H9 (cell line): ENCODE data around the gene TFIP11. TPM values are rescaled to one million over a fixed set of nuclear protein-coding genes. Genes with fewer than 3 reads are reported as not detected.
A peak's percentile ranks its signal among the peaks of the same experiment; 100 is the strongest.

Experiments
- DNase-seq: peaks from one replicate; pipeline ENCODE4 v3.0.0-alpha.2; 2017
- H2AFZ ChIP-seq: one replicate; pipeline ENCODE4 v1.6.1; 2013; ENCODE audit warnings: mild to moderate bottlenecking, low read length, control low read depth, moderate library complexity
- H2AK5ac ChIP-seq: 2 replicates; pipeline ENCODE4 v1.6.1; 2013; ENCODE audit warnings: low read length, control low read depth, mixed read lengths; ENCODE audit not compliant: insufficient read length
- H2BK120ac ChIP-seq: one replicate; pipeline ENCODE4 v1.6.1; 2013; ENCODE audit warnings: low read depth, mild to moderate bottlenecking, low read length, control low read depth, inconsistent platforms; ENCODE audit not compliant: poor library complexity, severe bottlenecking
- H2BK12ac ChIP-seq: 2 replicates; pipeline ENCODE4 v1.6.1; 2013; ENCODE audit warnings: low read length, control low read depth, mixed read lengths, low read depth; ENCODE audit not compliant: insufficient read length
- H2BK15ac ChIP-seq: 2 replicates; pipeline ENCODE4 v1.6.1; 2013; ENCODE audit warnings: low read depth, low read length, control low read depth
- H2BK20ac ChIP-seq: one replicate; pipeline ENCODE4 v1.6.1; 2013; ENCODE audit warnings: low read depth, mild to moderate bottlenecking, low read length, control low read depth, inconsistent platforms; ENCODE audit not compliant: poor library complexity, severe bottlenecking
- H2BK5ac ChIP-seq: 2 replicates; pipeline ENCODE4 v1.6.1; 2013; ENCODE audit warnings: low read length, control low read depth, mixed read lengths; ENCODE audit not compliant: insufficient read length
- H3K14ac ChIP-seq: 2 replicates; pipeline ENCODE4 v1.6.1; 2013; ENCODE audit warnings: low read length, control low read depth; ENCODE audit not compliant: insufficient read depth
- H3K18ac ChIP-seq: 2 replicates; pipeline ENCODE4 v1.6.1; 2013; ENCODE audit warnings: low read depth, mild to moderate bottlenecking, mixed read lengths, low read length, control low read depth; ENCODE audit not compliant: insufficient read length
- H3K23ac ChIP-seq: 2 replicates; pipeline ENCODE4 v1.6.1; 2013; ENCODE audit warnings: low read length, control low read depth, mixed read lengths, low read depth; ENCODE audit not compliant: insufficient read length
- H3K23me2 ChIP-seq: 2 replicates; pipeline ENCODE4 v1.6.1; 2013; ENCODE audit warnings: low read depth, mild to moderate bottlenecking, mixed read lengths, low read length, control low read depth; ENCODE audit not compliant: insufficient read length, poor library complexity, severe bottlenecking
- H3K27ac ChIP-seq: 2 replicates; pipeline ENCODE4 v1.5.1; 2013; ENCODE audit warnings: low read length, control low read depth, mixed read lengths, low read depth; ENCODE audit not compliant: insufficient read length
- H3K27me3 ChIP-seq: 2 replicates; pipeline ENCODE4 v1.6.1; 2013; ENCODE audit warnings: low read length, control low read depth, inconsistent platforms; ENCODE audit not compliant: insufficient read depth
- H3K4ac ChIP-seq: 2 replicates; pipeline ENCODE4 v1.6.1; 2013; ENCODE audit warnings: low read depth, mild to moderate bottlenecking, control low read depth, inconsistent platforms, low read length, moderate library complexity
- H3K4me1 ChIP-seq: 2 replicates; pipeline ENCODE4 v1.6.1; 2013; ENCODE audit warnings: low read length, control low read depth, inconsistent platforms; ENCODE audit not compliant: insufficient read depth
- H3K4me2 ChIP-seq: 2 replicates; pipeline ENCODE4 v1.6.1; 2013; ENCODE audit warnings: low read length, control low read depth, mixed read lengths; ENCODE audit not compliant: insufficient read length, insufficient read depth
- H3K56ac ChIP-seq: 2 replicates; pipeline ENCODE4 v1.6.1; 2013; ENCODE audit warnings: low read depth, mild to moderate bottlenecking, mixed read lengths, low read length, control low read depth; ENCODE audit not compliant: insufficient read length
- H3K79me1 ChIP-seq: 2 replicates; pipeline ENCODE4 v1.6.1; 2013; ENCODE audit warnings: low read depth, mild to moderate bottlenecking, moderate library complexity, low read length, control low read depth, inconsistent platforms; ENCODE audit not compliant: insufficient read depth, poor library complexity, severe bottlenecking
- H3K79me2 ChIP-seq: 2 replicates; pipeline ENCODE4 v1.6.1; 2013; ENCODE audit warnings: low read length, control low read depth, inconsistent platforms; ENCODE audit not compliant: insufficient read depth
- H3K9ac ChIP-seq: 2 replicates; pipeline ENCODE4 v1.6.1; 2013; ENCODE audit warnings: low read length, control low read depth, mixed read lengths; ENCODE audit not compliant: insufficient read length; ENCODE audit errors: extremely low read depth
- H3K9me3 ChIP-seq: one replicate; pipeline ENCODE4 v1.6.1; 2013; ENCODE audit warnings: low read depth, low read length, inconsistent platforms; ENCODE audit not compliant: control insufficient read depth
- H3T11ph ChIP-seq: one replicate; pipeline ENCODE4 v1.6.1; 2013; ENCODE audit warnings: mild to moderate bottlenecking, low read length, control low read depth, inconsistent platforms
- H4K20me1 ChIP-seq: one replicate; pipeline ENCODE4 v1.6.1; 2013; ENCODE audit not compliant: control insufficient read depth, insufficient read length, insufficient read depth
- H4K5ac ChIP-seq: 2 replicates; pipeline ENCODE4 v1.6.1; 2013; ENCODE audit warnings: low read depth, mild to moderate bottlenecking, mixed read lengths, low read length, control low read depth; ENCODE audit not compliant: insufficient read length
- H4K8ac ChIP-seq: replicated peaks from 2 replicates; pipeline ENCODE4 v1.6.1; 2013; ENCODE audit warnings: low read length, control low read depth, mixed read lengths, low read depth; ENCODE audit not compliant: insufficient read length
- H4K91ac ChIP-seq: 2 replicates; pipeline ENCODE4 v1.6.1; 2013; ENCODE audit warnings: low read depth, mild to moderate bottlenecking, moderate library complexity, mixed read lengths, low read length, control low read depth; ENCODE audit not compliant: insufficient read length
- H3K27ac Mint-ChIP-seq, 3 experiments: 2 replicates in 2 of 3; 3 replicates in 1 of 3; pipeline ENCODE4 v1.8.0; 2020 to 2021; ENCODE audit warnings: mixed read lengths in 3 of 3, mild to moderate bottlenecking in 1 of 3, moderate library complexity in 1 of 3
- H3K27me3 Mint-ChIP-seq: 2 replicates; pipeline ENCODE4 v1.8.0; 2021; ENCODE audit warnings: low read depth, mild to moderate bottlenecking, moderate library complexity, mixed read lengths
- H3K36me3 Mint-ChIP-seq, 3 experiments: 2 replicates in 2 of 3; 3 replicates in 1 of 3; pipeline ENCODE4 v1.8.0; 2020 to 2021; ENCODE audit warnings: low read depth in 3 of 3, mixed read lengths in 3 of 3; ENCODE audit not compliant: insufficient read depth in 1 of 3
- H3K4me1 Mint-ChIP-seq, 2 experiments: 2 replicates each; pipeline ENCODE4 v1.8.0; 2020; ENCODE audit warnings: mixed read lengths in 2 of 2
- H3K4me3 Mint-ChIP-seq, 2 experiments: 2 replicates in 1 of 2; 3 replicates in 1 of 2; pipeline ENCODE4 v1.8.0; 2020 to 2021; ENCODE audit warnings: mild to moderate bottlenecking in 2 of 2, mixed read lengths in 2 of 2, moderate library complexity in 1 of 2
- H3K9me3 Mint-ChIP-seq, 2 experiments: 2 replicates in 1 of 2; 3 replicates in 1 of 2; pipeline ENCODE4 v1.8.0; 2020; ENCODE audit warnings: mild to moderate bottlenecking in 2 of 2, mixed read lengths in 2 of 2, moderate library complexity in 1 of 2
- CTCF ChIP-seq: fragments of 200-600 bp; sonication (generic); conservative IDR thresholded peaks from 3 replicates; pipeline ENCODE4 v1.8.0; 2021; ENCODE audit warnings: antibody characterized with exemption, mild to moderate bottlenecking
- WGBS: extraction: QIAGEN DNeasy Blood & Tissue Kit; methylation state at CpG from one replicate; pipeline ENCODE4 v1.1.7; 2013; ENCODE audit warnings: missing lambda C conversion rate, low lambda C conversion rate, mixed read lengths; ENCODE audit not compliant: insufficient read length; ENCODE audit errors: extremely low coverage; 5-methylcytosine and 5-hydroxymethylcytosine counted together
- total RNA-seq: library from RNA; stranded (reverse); gene quantifications from 2 replicates; pipeline ENCODE4 v1.2.1, GENCODE V29; 2021

The TFIP11 gene
- total RNA-seq, 1 experiment from 2014 or later: 36.4 TPM

GRCh38 chr22:26550498-26551033 lies 38.3 kb upstream of the TFIP11 start:
- no peaks in the 10 kb centered on the region for H3K27me3 Mint-ChIP-seq
- no peak for DNase-seq
- Histone ChIP-seq H2AK5ac (no peak overlapping the region), H3K18ac (no peak overlapping the region), H3K4me1 (peaks cover 8% of the 10 kb centered on the region; the same call in 1 of the 2 replicates), H3K9ac (no peak overlapping the region), H4K8ac (no peak overlapping the region), H4K5ac (no peak overlapping the region), H3K4me2 (no peak overlapping the region), H3K4ac (no peak overlapping the region), H3T11ph (no peak overlapping the region), H2BK12ac (no peak overlapping the region), H3K9me3 (no peaks in the 10 kb centered on the region), H4K91ac (no peak overlapping the region), H2AFZ (no peak overlapping the region), H3K23ac (no peak overlapping the region), H3K27ac (no peak overlapping the region), H3K23me2 (no peaks in the 10 kb centered on the region), H2BK5ac (no peak overlapping the region), H3K79me1 (peaks cover 2% of the 10 kb centered on the region), H3K27me3 (no peaks in the 10 kb centered on the region), H2BK15ac (no peak overlapping the region), H3K14ac (no peak overlapping the region), H2BK120ac (no peak overlapping the region), H2BK20ac (no peak overlapping the region), H4K20me1 (no peaks in the 10 kb centered on the region), H3K79me2 (peaks cover 36% of the 10 kb centered on the region; the same call in 1 of the 2 replicates), H3K56ac (no peak overlapping the region)
- WGBS: no CpG with 5 or more reads among the region's 8 CpGs
- H3K36me3 Mint-ChIP-seq: peaks cover 6 to 16% (median 11%) of the 10 kb centered on the region in 3 experiments
- H3K4me1 Mint-ChIP-seq: peaks cover 57 to 60% of the 10 kb centered on the region in 2 experiments
- TF ChIP-seq CTCF: no peak
- peak overlapping the region in 1 of 2 experiments; percentile 63; a peak in 1 of 5 replicates for H3K4me3 Mint-ChIP-seq
- peak overlapping the region; percentile 11 to 97 (median 40) for H3K27ac Mint-ChIP-seq
- H3K9me3 Mint-ChIP-seq: no peaks in the 10 kb centered on the region
